Loucy (cell line): Measurements from ENCODE around the gene CD72.
"Not testable (repeated sequence)": the region's sequence is repeated elsewhere in the genome, so short reads cannot be mapped to it uniquely, and the experiment has no call there.

Source experiments
- H2AFZ ChIP-seq: fragments of 200-600 bp; sonication (generic); 2 replicates; pipeline ENCODE4 v1.6.0; 2016; ENCODE audit warnings: antibody characterized with exemption, mild to moderate bottlenecking, low read length, moderate library complexity
- H3F3A ChIP-seq: fragments of 200-600 bp; 2 replicates; pipeline ENCODE4 v1.6.0; 2016; ENCODE audit warnings: antibody characterized with exemption, low read depth, mild to moderate bottlenecking
- H3K27me3 ChIP-seq: fragments of 200-600 bp; sonication (generic); 2 replicates; pipeline ENCODE4 v1.6.1; 2014; ENCODE audit warnings: low read length, mild to moderate bottlenecking; ENCODE audit not compliant: insufficient read depth, poor library complexity, severe bottlenecking
- H3K36me3 ChIP-seq: fragments of 200-600 bp; sonication (generic); 2 replicates; pipeline ENCODE4 v1.6.1; 2016; ENCODE audit warnings: low read length; ENCODE audit not compliant: insufficient read depth
- H3K4me1 ChIP-seq: fragments of 200-600 bp; sonication (generic); 2 replicates; pipeline ENCODE4 v1.5.1; 2014; ENCODE audit warnings: low read length, mild to moderate bottlenecking; ENCODE audit not compliant: insufficient read depth, poor library complexity, severe bottlenecking
- H3K4me2 ChIP-seq: fragments of 200-600 bp; sonication (generic); 2 replicates; pipeline ENCODE4 v1.6.0; 2014; ENCODE audit warnings: antibody characterized with exemption, low read length, low read depth, mild to moderate bottlenecking; ENCODE audit not compliant: poor library complexity, severe bottlenecking
- H3K4me3 ChIP-seq: fragments of 200-600 bp; sonication (generic); 2 replicates; pipeline ENCODE4 v1.5.1; 2014; ENCODE audit warnings: low read length, mild to moderate bottlenecking, mixed read lengths; ENCODE audit not compliant: poor library complexity, severe bottlenecking
- H3K79me2 ChIP-seq: fragments of 200-600 bp; sonication (generic); 2 replicates; pipeline ENCODE4 v1.6.1; 2014; ENCODE audit warnings: low read length; ENCODE audit not compliant: insufficient read depth
- H3K9ac ChIP-seq: fragments of 200-600 bp; sonication (generic); 2 replicates; pipeline ENCODE4 v1.6.0; 2014; ENCODE audit warnings: mild to moderate bottlenecking, low read depth, low read length, moderate library complexity; ENCODE audit not compliant: poor library complexity, severe bottlenecking
- H3K9me2 ChIP-seq: fragments of 200-600 bp; sonication (generic); replicated peaks from 2 replicates; pipeline ENCODE4 v1.6.1; 2016; ENCODE audit warnings: low read depth, low read length, mixed read lengths
- H3K9me3 ChIP-seq: fragments of 200-600 bp; sonication (generic); 2 replicates; pipeline ENCODE4 v1.6.1; 2014; ENCODE audit warnings: mild to moderate bottlenecking, antibody characterized with exemption, low read length, low read depth; ENCODE audit not compliant: insufficient read depth
- H4K20me1 ChIP-seq: fragments of 200-600 bp; sonication (generic); 2 replicates; pipeline ENCODE4 v1.6.0; 2014; ENCODE audit warnings: antibody characterized with exemption, low read length, mild to moderate bottlenecking; ENCODE audit not compliant: insufficient read depth, poor library complexity, severe bottlenecking
- EZH2phosphoT487 ChIP-seq: fragments of 200-600 bp; IDR thresholded peaks from 2 replicates; pipeline ENCODE4 v1.6.1; 2018; ENCODE audit warnings: antibody characterized with exemption, mild to moderate bottlenecking, moderate library complexity, borderline replicate concordance
- TF ChIP-seq, protein P1 (sequence below): fragments of 200-600 bp; sonication (generic); conservative IDR thresholded peaks from 2 replicates; pipeline ENCODE4 v1.5.1; 2014; ENCODE audit warnings: mild to moderate bottlenecking, antibody characterized with exemption, low read length

The CD72 gene

GRCh38 chr9:35594471-35594870, 23.7 kb downstream of the CD72 start:
- no peaks in the 10 kb centered on the region for H3K9me2 ChIP-seq
- no peak overlapping the region for H3K9ac ChIP-seq
- H3K36me3 ChIP-seq, result no peaks in the 10 kb centered on the region

DNA sequence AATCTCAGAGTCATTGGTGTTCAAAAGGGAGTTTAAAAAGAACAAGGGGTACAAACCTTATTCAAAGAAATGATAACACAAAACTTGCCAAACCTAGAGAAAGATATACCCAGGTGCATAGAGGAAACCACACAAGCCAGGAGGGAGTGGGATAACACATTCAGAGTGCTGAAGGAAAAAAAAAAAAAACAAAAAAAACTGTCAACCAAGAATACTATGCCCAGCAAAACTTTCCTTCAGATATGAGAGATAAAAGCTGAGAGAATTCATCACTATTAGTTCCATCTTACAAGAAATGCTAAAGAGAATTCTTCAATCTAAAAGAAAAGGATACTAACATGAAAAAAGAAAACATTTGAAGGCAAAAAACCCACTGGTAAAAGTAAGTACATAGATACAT, 24.6 kb downstream of the CD72 start:
- Histone ChIP-seq H3K4me3 (no peak overlapping the region), H3K9me2 (no peaks in the 10 kb centered on the region)

More at GRCh38 chr9:35594471-35594870, 23.7 kb downstream of the CD72 start:
- TF ChIP-seq EZH2phosphoT487, result no peak
- TF ChIP-seq, protein P1, sequence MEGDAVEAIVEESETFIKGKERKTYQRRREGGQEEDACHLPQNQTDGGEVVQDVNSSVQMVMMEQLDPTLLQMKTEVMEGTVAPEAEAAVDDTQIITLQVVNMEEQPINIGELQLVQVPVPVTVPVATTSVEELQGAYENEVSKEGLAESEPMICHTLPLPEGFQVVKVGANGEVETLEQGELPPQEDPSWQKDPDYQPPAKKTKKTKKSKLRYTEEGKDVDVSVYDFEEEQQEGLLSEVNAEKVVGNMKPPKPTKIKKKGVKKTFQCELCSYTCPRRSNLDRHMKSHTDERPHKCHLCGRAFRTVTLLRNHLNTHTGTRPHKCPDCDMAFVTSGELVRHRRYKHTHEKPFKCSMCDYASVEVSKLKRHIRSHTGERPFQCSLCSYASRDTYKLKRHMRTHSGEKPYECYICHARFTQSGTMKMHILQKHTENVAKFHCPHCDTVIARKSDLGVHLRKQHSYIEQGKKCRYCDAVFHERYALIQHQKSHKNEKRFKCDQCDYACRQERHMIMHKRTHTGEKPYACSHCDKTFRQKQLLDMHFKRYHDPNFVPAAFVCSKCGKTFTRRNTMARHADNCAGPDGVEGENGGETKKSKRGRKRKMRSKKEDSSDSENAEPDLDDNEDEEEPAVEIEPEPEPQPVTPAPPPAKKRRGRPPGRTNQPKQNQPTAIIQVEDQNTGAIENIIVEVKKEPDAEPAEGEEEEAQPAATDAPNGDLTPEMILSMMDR, result no peak
- no peaks in the 10 kb centered on the region for H3K27me3 ChIP-seq
- H3K4me2 ChIP-seq, result no peak overlapping the region
- no peak overlapping the region for H2AFZ ChIP-seq
- H4K20me1 ChIP-seq, result no peaks in the 10 kb centered on the region
- H3K4me3 ChIP-seq, result no peak overlapping the region
- peaks cover 6% of the 10 kb centered on the region; the same call in 1 of the 2 replicates for H3K9me3 ChIP-seq
- H3F3A ChIP-seq, result no peaks in the 10 kb centered on the region
- H3K79me2 ChIP-seq, result no peaks in the 10 kb centered on the region
- no peaks in the 10 kb centered on the region for H3K4me1 ChIP-seq

GRCh38 chr9:35588506-35588905, 29.7 kb downstream of the CD72 start:
- H3K9me3 ChIP-seq, H3F3A ChIP-seq, H4K20me1 ChIP-seq, H3K36me3 ChIP-seq, H3K79me2 ChIP-seq, H3K9ac ChIP-seq, H3K27me3 ChIP-seq, H3K4me3 ChIP-seq, H3K4me1 ChIP-seq, H3K9me2 ChIP-seq, H2AFZ ChIP-seq, H3K4me2 ChIP-seq: not testable (repeated sequence)

More for the DNA sequence above, 24.6 kb downstream of the CD72 start:
- Histone ChIP-seq H2AFZ (no peak overlapping the region), H3K9me3 (peaks cover 6% of the 10 kb centered on the region; the same call in 1 of the 2 replicates), H3K4me2 (no peak overlapping the region), H3F3A (no peaks in the 10 kb centered on the region), H3K9ac (no peak overlapping the region), H4K20me1 (no peaks in the 10 kb centered on the region), H3K36me3 (no peaks in the 10 kb centered on the region), H3K79me2 (no peaks in the 10 kb centered on the region), H3K4me1 (no peaks in the 10 kb centered on the region), H3K27me3 (no peaks in the 10 kb centered on the region)
- no peak for TF ChIP-seq EZH2phosphoT487
- TF ChIP-seq, protein P1, result no peak

GRCh38 chr9:35584681-35585080, 33.5 kb downstream of the CD72 start:
- not testable (repeated sequence) for H3F3A ChIP-seq, H3K79me2 ChIP-seq, H3K4me1 ChIP-seq, H3K9me2 ChIP-seq, H3K9ac ChIP-seq, H3K36me3 ChIP-seq, H3K4me3 ChIP-seq, H3K27me3 ChIP-seq, H4K20me1 ChIP-seq, H3K9me3 ChIP-seq, H2AFZ ChIP-seq, H3K4me2 ChIP-seq

- not testable (repeated sequence) for H3K4me1 ChIP-seq, H3K4me3 ChIP-seq, H3K9me3 ChIP-seq, H3K36me3 ChIP-seq, H3K4me2 ChIP-seq, H3K9me2 ChIP-seq, H3K27me3 ChIP-seq, H4K20me1 ChIP-seq, H3F3A ChIP-seq, H2AFZ ChIP-seq, H3K79me2 ChIP-seq, H3K9ac ChIP-seq
Measured at GRCh38 chr9:35583521-35583920, 34.7 kb downstream of the CD72 start.

- H3K36me3 ChIP-seq, H3K4me3 ChIP-seq, H4K20me1 ChIP-seq, H3K9ac ChIP-seq, H2AFZ ChIP-seq, H3K79me2 ChIP-seq, H3K4me1 ChIP-seq, H3F3A ChIP-seq, H3K9me3 ChIP-seq, H3K9me2 ChIP-seq, H3K27me3 ChIP-seq, H3K4me2 ChIP-seq: not testable (repeated sequence)
Measured at GRCh38 chr9:35579659-35580227, 38.5 kb downstream of the CD72 start.
